Parathyroid adenoma (tissue), 2 donors: ENCODE data around the gene PFKL.

ENCODE experiments used
- H2AFZ ChIP-seq: fragments of 300-600 bp; sonication (generic); one replicate; pipeline ENCODE4 v1.7.0; 2017; ENCODE audit warnings: antibody characterized with exemption, mild to moderate bottlenecking
- H3K27ac ChIP-seq: fragments of 300-600 bp; sonication (generic); one replicate; pipeline ENCODE4 v1.7.0; 2017
- H3K27me3 ChIP-seq: fragments of 300-600 bp; sonication (generic); one replicate; pipeline ENCODE4 v1.7.0; 2017; ENCODE audit warnings: low read length; ENCODE audit not compliant: control insufficient read depth, insufficient read depth
- H3K36me3 ChIP-seq: fragments of 300-600 bp; sonication (generic); one replicate; pipeline ENCODE4 v1.7.0; 2017; ENCODE audit warnings: low read length; ENCODE audit not compliant: control insufficient read depth, insufficient read depth
- H3K4me1 ChIP-seq: fragments of 300-600 bp; sonication (generic); one replicate; pipeline ENCODE4 v1.7.0; 2017; ENCODE audit warnings: control low read depth
- H3K4me2 ChIP-seq: fragments of 300-600 bp; sonication (generic); one replicate; pipeline ENCODE4 v1.7.0; 2017; ENCODE audit warnings: low read length
- H3K4me3 ChIP-seq: fragments of 300-600 bp; sonication (generic); one replicate; pipeline ENCODE4 v1.7.0; 2017; ENCODE audit warnings: low read depth, low read length
- H3K79me2 ChIP-seq: fragments of 300-600 bp; sonication (generic); one replicate; pipeline ENCODE4 v1.7.0; 2017; ENCODE audit warnings: control low read depth
- H3K9ac ChIP-seq: fragments of 300-600 bp; sonication (generic); one replicate; pipeline ENCODE4 v1.7.0; 2017; ENCODE audit warnings: mild to moderate bottlenecking
- H3K9me3 ChIP-seq: fragments of 300-600 bp; sonication (generic); one replicate; pipeline ENCODE4 v1.7.0; 2017; ENCODE audit warnings: low read length; ENCODE audit not compliant: control insufficient read depth
- CTCF ChIP-seq: fragments of 300-600 bp; sonication (generic); IDR thresholded peaks from one replicate; pipeline ENCODE4 v1.7.0; 2017; ENCODE audit warnings: antibody characterized with exemption, mild to moderate bottlenecking
- donor health status: primary hyperparathyroidism.

Gene PFKL

GRCh38 chr21:44347911-44348451, 48.1 kb downstream of the PFKL start:
- Histone ChIP-seq H3K9ac (no peak overlapping the region), H3K4me1 (no peaks in the 10 kb centered on the region), H3K36me3 (no peaks in the 10 kb centered on the region), H3K4me2 (no peak overlapping the region), H3K9me3 (no peaks in the 10 kb centered on the region), H3K79me2 (no peaks in the 10 kb centered on the region), H3K27me3 (no peaks in the 10 kb centered on the region), H3K27ac (no peak overlapping the region), H2AFZ (no peak overlapping the region), H3K4me3 (no peak overlapping the region)
- no peak for TF ChIP-seq CTCF

GRCh38 chr21:44348861-44349260, 49.0 kb downstream of the PFKL start:
- H3K4me1 ChIP-seq, result no peaks in the 10 kb centered on the region
- no peak overlapping the region for H3K4me2 ChIP-seq
- no peaks in the 10 kb centered on the region for H3K9me3 ChIP-seq
- no peaks in the 10 kb centered on the region for H3K36me3 ChIP-seq
- no peaks in the 10 kb centered on the region for H3K79me2 ChIP-seq
- H3K27me3 ChIP-seq, result no peaks in the 10 kb centered on the region
- H3K27ac ChIP-seq, result no peak overlapping the region
- no peak overlapping the region for H3K4me3 ChIP-seq
- H3K9ac ChIP-seq, result no peak overlapping the region
- TF ChIP-seq CTCF, result no peak
- H2AFZ ChIP-seq, result no peak overlapping the region

GRCh38 chr21:44349416-44349846, 49.6 kb downstream of the PFKL start:
- no peaks in the 10 kb centered on the region for H3K36me3 ChIP-seq
- H2AFZ ChIP-seq, result no peak overlapping the region
- no peak overlapping the region for H3K9ac ChIP-seq
- no peaks in the 10 kb centered on the region for H3K9me3 ChIP-seq
- no peak overlapping the region for H3K4me3 ChIP-seq
- H3K4me2 ChIP-seq, result no peak overlapping the region
- no peak overlapping the region for H3K27ac ChIP-seq
- no peaks in the 10 kb centered on the region for H3K4me1 ChIP-seq
- no peak for TF ChIP-seq CTCF
- H3K27me3 ChIP-seq, result no peaks in the 10 kb centered on the region
- no peaks in the 10 kb centered on the region for H3K79me2 ChIP-seq

- no peaks in the 10 kb centered on the region for H3K9me3 ChIP-seq
- no peaks in the 10 kb centered on the region for H3K27me3 ChIP-seq
- H3K4me1 ChIP-seq, result no peaks in the 10 kb centered on the region
- no peak for TF ChIP-seq CTCF
- H2AFZ ChIP-seq, result no peak overlapping the region
- no peaks in the 10 kb centered on the region for H3K36me3 ChIP-seq
- no peaks in the 10 kb centered on the region for H3K79me2 ChIP-seq
- H3K27ac ChIP-seq, result no peak overlapping the region
- no peak overlapping the region for H3K9ac ChIP-seq
- no peak overlapping the region for H3K4me3 ChIP-seq
- no peak overlapping the region for H3K4me2 ChIP-seq
Measured at GRCh38 chr21:44349847-44350772, 50.3 kb downstream of the PFKL start.
